ENCODE results near the gene PFN3. TPM values are rescaled to one million over a fixed set of nuclear protein-coding genes. Genes with fewer than 3 reads are reported as not detected.

Gene PFN3
- total RNA-seq, 1 donor from 2014 or later, result not detected

DNA sequence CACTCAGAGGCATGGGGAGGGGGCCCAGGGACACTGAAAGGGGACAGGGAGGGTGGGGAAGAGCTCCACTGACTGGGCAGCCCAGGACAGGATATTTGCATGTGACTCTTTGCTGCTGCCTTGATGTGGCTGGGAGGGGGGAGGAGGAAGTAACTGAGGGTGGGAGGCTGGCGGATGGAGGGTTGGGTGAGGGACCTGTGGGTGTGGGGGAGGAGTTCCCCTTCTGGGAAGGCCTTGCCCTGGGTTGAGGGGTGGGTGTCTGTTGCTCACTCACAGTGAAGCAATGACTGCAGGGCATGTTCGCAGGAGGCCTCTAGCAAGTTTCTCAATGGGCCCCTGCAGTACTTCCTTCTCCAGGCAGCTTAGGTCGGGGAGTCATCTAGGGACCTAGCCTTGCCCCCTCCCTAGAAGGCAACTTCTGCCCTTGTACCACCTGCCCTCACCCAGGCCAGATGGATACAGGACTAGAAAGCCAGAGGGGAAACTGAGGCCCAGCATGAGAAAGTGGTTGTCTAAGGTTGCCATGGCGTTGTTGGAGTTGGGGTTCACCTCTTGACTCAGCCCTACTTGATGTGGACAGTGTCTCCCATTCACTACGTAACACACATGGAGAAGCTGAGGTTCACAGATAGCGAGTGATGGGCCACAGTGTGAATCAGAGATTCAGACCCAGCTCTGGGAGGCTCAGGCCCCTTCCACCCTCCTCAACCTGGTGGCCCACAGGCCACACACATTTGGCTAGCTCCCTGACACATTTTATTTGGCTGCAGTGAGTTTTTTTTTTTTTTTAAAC is 29.0 kb upstream of the PFN3 start:
- peaks cover 13% of the 10 kb centered on the region for H3K4me1 ChIP-seq (ENCODE audit: insufficient read depth, low read length)
- DNase-seq (ENCODE audit: low read depth) (no peak), FAIRE-seq (no peak)
- TF ChIP-seq EZH2 (IDR thresholded peaks at IDR 0.05; ENCODE audit: insufficient read depth, low read length), result no peak
- TF ChIP-seq, protein P1, sequence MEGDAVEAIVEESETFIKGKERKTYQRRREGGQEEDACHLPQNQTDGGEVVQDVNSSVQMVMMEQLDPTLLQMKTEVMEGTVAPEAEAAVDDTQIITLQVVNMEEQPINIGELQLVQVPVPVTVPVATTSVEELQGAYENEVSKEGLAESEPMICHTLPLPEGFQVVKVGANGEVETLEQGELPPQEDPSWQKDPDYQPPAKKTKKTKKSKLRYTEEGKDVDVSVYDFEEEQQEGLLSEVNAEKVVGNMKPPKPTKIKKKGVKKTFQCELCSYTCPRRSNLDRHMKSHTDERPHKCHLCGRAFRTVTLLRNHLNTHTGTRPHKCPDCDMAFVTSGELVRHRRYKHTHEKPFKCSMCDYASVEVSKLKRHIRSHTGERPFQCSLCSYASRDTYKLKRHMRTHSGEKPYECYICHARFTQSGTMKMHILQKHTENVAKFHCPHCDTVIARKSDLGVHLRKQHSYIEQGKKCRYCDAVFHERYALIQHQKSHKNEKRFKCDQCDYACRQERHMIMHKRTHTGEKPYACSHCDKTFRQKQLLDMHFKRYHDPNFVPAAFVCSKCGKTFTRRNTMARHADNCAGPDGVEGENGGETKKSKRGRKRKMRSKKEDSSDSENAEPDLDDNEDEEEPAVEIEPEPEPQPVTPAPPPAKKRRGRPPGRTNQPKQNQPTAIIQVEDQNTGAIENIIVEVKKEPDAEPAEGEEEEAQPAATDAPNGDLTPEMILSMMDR (IDR thresholded peaks at IDR 0.05; ENCODE audit: insufficient read depth, low read depth, low read length), result no peak
- H4K20me1 ChIP-seq (ENCODE audit: insufficient read depth, low read length), result peaks cover 44% of the 10 kb centered on the region
- H3K9me3 ChIP-seq (ENCODE audit: insufficient read depth, low read depth, low read length), result no peaks in the 10 kb centered on the region
- Mint-ChIP-seq H3K4me1 (ENCODE audit: low read depth, unreplicated experiment) (peaks cover 9% of the 10 kb centered on the region), H3K27me3 (ENCODE audit: low read depth, unreplicated experiment) (no peaks in the 10 kb centered on the region), H3K36me3 (ENCODE audit: low read depth, unreplicated experiment) (peaks cover 4% of the 10 kb centered on the region), H3K4me3 (ENCODE audit: unreplicated experiment) (no peak overlapping the region), H3K27ac (ENCODE audit: unreplicated experiment) (no peak overlapping the region), H3K9me3 (ENCODE audit: unreplicated experiment) (no peaks in the 10 kb centered on the region)
- no peaks in the 10 kb centered on the region for H3K27me3 ChIP-seq (ENCODE audit: insufficient read depth, low read length)
- H2AFZ ChIP-seq (ENCODE audit: low read depth, low read length), result no peak overlapping the region
- H3K36me3 ChIP-seq (ENCODE audit: insufficient read depth, low read length), result peaks cover 3% of the 10 kb centered on the region
- H3K79me2 ChIP-seq (ENCODE audit: insufficient read depth, low read length), result peaks cover 38% of the 10 kb centered on the region
- H3K4me3 ChIP-seq (ENCODE audit: insufficient read depth, low read depth, low read length), result no peak overlapping the region
- no peak overlapping the region for H3K27ac ChIP-seq (ENCODE audit: low read depth, low read length)
- no peak overlapping the region for H3K4me2 ChIP-seq (ENCODE audit: low read length)
- peak overlapping the region; percentile 18 for H3K9ac ChIP-seq (ENCODE audit: low read length)

DNA sequence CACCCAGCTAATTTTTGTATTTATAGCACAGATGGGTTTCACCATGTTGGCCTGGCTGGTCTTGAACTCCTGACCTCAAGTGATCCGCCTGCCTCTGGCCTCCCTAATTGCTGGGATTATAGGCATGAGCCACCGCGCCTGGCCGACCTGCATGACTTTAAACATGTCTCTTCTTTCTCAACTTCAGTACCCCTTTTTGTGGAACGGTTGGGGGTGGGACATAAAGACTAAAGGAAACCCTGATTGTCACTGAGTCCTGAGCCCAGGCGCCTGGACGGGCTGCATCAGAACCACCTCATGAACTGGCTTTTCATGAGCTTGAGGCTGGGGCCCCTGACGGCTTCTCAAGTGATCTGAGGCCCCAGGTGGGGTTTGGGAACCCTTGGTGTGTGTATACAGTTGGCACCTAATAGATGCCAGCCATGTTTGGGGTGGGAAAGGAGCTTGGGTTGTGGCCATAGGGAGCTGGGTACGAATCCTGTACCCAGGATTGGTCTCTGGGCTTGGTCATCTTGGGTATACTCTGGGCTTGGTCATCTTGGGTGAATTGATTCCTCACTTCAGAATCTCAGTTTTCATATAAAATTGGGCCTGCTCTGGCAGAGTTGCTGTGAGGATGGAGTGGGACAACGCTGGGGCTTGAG is 28.2 kb upstream of the PFN3 start:
- H3K36me3 Mint-ChIP-seq (ENCODE audit: low read depth, unreplicated experiment), result peaks cover 4% of the 10 kb centered on the region
- no peak overlapping the region for H3K27ac Mint-ChIP-seq (ENCODE audit: unreplicated experiment)
- H3K9ac ChIP-seq (ENCODE audit: low read length), result peak overlapping the region; percentile 18
- peaks cover 9% of the 10 kb centered on the region for H3K4me1 Mint-ChIP-seq (ENCODE audit: low read depth, unreplicated experiment)
- H3K79me2 ChIP-seq (ENCODE audit: insufficient read depth, low read length), result peaks cover 38% of the 10 kb centered on the region
- no peaks in the 10 kb centered on the region for H3K9me3 Mint-ChIP-seq (ENCODE audit: unreplicated experiment)
- no peak overlapping the region for H2AFZ ChIP-seq (ENCODE audit: low read depth, low read length)
- H3K27me3 Mint-ChIP-seq (ENCODE audit: low read depth, unreplicated experiment), result peaks cover 3% of the 10 kb centered on the region
- FAIRE-seq (no peak), DNase-seq (ENCODE audit: low read depth) (no peak)
- TF ChIP-seq, protein P1 (IDR thresholded peaks at IDR 0.05; ENCODE audit: insufficient read depth, low read depth, low read length), result no peak
- TF ChIP-seq EZH2 (IDR thresholded peaks at IDR 0.05; ENCODE audit: insufficient read depth, low read length), result no peak
- H4K20me1 ChIP-seq (ENCODE audit: insufficient read depth, low read length), result peaks cover 44% of the 10 kb centered on the region
- H3K4me3 Mint-ChIP-seq (ENCODE audit: unreplicated experiment), result no peak overlapping the region
- H3K9me3 ChIP-seq (ENCODE audit: insufficient read depth, low read depth, low read length), result no peaks in the 10 kb centered on the region
- H3K36me3 ChIP-seq (ENCODE audit: insufficient read depth, low read length), result no peaks in the 10 kb centered on the region
- no peak overlapping the region for H3K4me3 ChIP-seq (ENCODE audit: insufficient read depth, low read depth, low read length)
- H3K4me2 ChIP-seq (ENCODE audit: low read length), result peak overlapping the region; percentile 2
- H3K27me3 ChIP-seq (ENCODE audit: insufficient read depth, low read length), result no peaks in the 10 kb centered on the region
- H3K27ac ChIP-seq (ENCODE audit: low read depth, low read length), result no peak overlapping the region
- peaks cover 13% of the 10 kb centered on the region for H3K4me1 ChIP-seq (ENCODE audit: insufficient read depth, low read length)

Measured in astrocyte (in vitro differentiated cells and primary cell).